ENCODE measurements around the gene PARP8. TPM values are rescaled to one million over a fixed set of nuclear protein-coding genes. Genes with fewer than 3 reads are reported as not detected.
"Not testable (repeated sequence)": the region's sequence is repeated elsewhere in the genome, so short reads cannot be mapped to it uniquely, and the experiment has no call there.

PARP8 gene, protein sequence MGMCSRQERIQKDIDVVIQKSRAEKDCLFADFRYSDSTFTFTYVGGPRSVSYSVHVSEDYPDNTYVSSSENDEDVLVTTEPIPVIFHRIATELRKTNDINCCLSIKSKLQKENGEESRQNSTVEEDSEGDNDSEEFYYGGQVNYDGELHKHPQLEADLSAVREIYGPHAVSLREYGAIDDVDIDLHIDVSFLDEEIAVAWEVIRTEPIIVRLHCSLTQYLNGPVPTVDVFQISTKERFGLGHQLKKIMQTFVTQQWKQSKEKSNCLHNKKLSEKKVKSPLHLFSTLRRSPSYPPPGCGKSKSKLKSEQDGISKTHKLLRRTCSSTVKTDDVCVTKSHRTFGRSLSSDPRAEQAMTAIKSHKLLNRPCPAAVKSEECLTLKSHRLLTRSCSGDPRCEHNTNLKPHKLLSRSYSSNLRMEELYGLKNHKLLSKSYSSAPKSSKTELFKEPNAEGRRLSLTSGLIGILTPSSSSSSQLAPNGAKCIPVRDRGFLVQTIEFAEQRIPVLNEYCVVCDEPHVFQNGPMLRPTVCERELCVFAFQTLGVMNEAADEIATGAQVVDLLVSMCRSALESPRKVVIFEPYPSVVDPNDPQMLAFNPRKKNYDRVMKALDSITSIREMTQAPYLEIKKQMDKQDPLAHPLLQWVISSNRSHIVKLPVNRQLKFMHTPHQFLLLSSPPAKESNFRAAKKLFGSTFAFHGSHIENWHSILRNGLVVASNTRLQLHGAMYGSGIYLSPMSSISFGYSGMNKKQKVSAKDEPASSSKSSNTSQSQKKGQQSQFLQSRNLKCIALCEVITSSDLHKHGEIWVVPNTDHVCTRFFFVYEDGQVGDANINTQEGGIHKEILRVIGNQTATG
- total RNA-seq = 10 to 100 TPM; 55.4 to 58.4 TPM
- polyA plus RNA-seq = 142 TPM

DNA sequence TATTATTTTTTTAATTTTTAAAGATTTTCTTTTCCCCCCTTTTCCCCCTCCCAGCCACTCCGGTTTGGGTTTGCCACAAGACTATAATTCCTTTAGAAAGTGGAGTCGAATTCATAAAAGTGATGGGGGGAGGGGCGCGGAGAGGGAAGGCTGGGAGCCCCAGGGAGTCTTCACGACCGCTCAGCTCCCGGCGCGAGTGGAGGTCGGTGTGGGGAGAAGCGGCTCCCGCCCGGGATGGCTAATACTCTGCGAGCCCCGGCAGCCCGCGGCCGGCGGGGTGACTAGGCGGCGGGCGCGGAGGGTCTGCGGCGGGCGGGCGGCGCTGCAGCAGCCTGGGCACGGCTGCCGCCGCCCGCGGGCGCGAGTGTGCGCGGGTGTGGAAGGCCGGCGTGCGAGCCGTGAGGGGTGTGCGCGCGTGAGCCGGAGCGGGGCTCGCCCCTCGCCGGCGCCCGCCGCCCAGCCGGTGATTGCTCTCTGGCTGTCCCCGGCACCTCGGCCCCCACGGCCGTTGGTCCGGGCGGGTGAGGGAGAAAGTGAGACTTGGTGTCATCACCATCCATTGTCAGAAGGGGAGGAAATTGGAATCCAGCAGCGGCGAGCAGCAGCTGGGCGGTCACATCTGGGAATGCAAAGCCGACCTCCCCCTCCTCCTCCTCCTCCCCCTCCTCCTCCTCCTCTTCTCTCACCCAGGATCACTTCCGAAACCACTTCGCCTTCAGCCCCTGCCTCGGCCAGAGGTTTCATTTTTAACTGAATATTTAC, at the start of gene PARP8:
Gene PARP8, plus strand, starts transcription at position 377 of the 762 bp plus-strand sequence. CDS start 459 bp downstream, outside the sequence.
- H3K27ac ChIP-seq (ENCODE audit: low read depth, low read length) = peak within 1 kb of the TSS; percentile 99
- Mint-ChIP-seq H3K27ac (peak within 1 kb of the TSS; percentile 94 to 100 (median 99)), H3K4me1 (peaks cover 60 to 70% (median 68%) of the 10 kb centered on the region in 3 donors), H3K27me3 (peaks cover 0 to 13% of the 10 kb centered on the region in 2 donors), H3K4me3 (peak within 1 kb of the TSS; percentile 91 to 100 (median 99)), H3K9me3 (peaks cover 0 to 3% (median 0%) of the 10 kb centered on the region in 5 donors), H3K36me3 (peaks cover 13 to 42% (median 18%) of the 10 kb centered on the region in 3 donors)
- peak within 1 kb of the TSS; percentile 86 for H3K4me3 ChIP-seq (ENCODE audit: low read length)
- POLR2A ChIA-PET = interaction anchor here (0.7 to 2.7 kb wide), 5 partner anchors 33 to 225 kb away, joined by 3 to 26 read pairs (median 3); partner anchors contain the start of gene EMB
- peaks cover 38% of the 10 kb centered on the region for H3K4me1 ChIP-seq (ENCODE audit: insufficient read depth, low read length)
- no peaks in the 10 kb centered on the region for H3K36me3 ChIP-seq (ENCODE audit: insufficient read depth, low read length)
- H3K9me3 ChIP-seq (ENCODE audit: low read length) = no peaks in the 10 kb centered on the region
- H3K27me3 ChIP-seq (ENCODE audit: insufficient read depth, low read length, poor library complexity, severe bottlenecking) = no peaks in the 10 kb centered on the region
- CTCF ChIA-PET = interaction anchor here (0.7 to 2.0 kb wide), 7 partner anchors 32 to 225 kb away, joined by 3 to 15 read pairs (median 4); partner anchors contain the start of gene EMB
- peak; percentile 33 to 68 (median 52) for DNase-seq

GRCh38 chr5:50623666-50624065, 42.8 kb upstream of the PARP8 start:
- H3K9me3 ChIP-seq (ENCODE audit: low read length) = no peaks in the 10 kb centered on the region
- H3K36me3 ChIP-seq (ENCODE audit: insufficient read depth, low read length) = no peaks in the 10 kb centered on the region
- no peak for DNase-seq
- Mint-ChIP-seq H3K27ac (no peak overlapping the region), H3K4me1 (peaks cover 11 to 33% (median 23%) of the 10 kb centered on the region in 3 donors), H3K27me3 (peaks cover 0 to 3% of the 10 kb centered on the region in 2 donors), H3K4me3 (no peak overlapping the region), H3K36me3 (peaks cover 0 to 18% (median 5%) of the 10 kb centered on the region in 3 donors), H3K9me3 (peaks cover 2 to 7% (median 4%) of the 10 kb centered on the region in 5 donors)
- no peaks in the 10 kb centered on the region for H3K27me3 ChIP-seq (ENCODE audit: insufficient read depth, low read length, poor library complexity, severe bottlenecking)
- H3K4me3 ChIP-seq (ENCODE audit: low read length) = no peak overlapping the region
- ChIA-PET POLR2A (no interaction called here), CTCF (no interaction called here)
- H3K4me1 ChIP-seq (ENCODE audit: insufficient read depth, low read length) = no peaks in the 10 kb centered on the region
- H3K27ac ChIP-seq (ENCODE audit: low read depth, low read length) = no peak overlapping the region

GRCh38 chr5:50634866-50635265, 31.6 kb upstream of the PARP8 start:
- Mint-ChIP-seq H3K27ac (peak overlapping the region; percentile 42 to 97 (median 74)), H3K36me3 (peaks cover 0 to 17% (median 1%) of the 10 kb centered on the region in 3 donors), H3K4me3 (peak overlapping the region; percentile 18 to 81 (median 77)), H3K4me1 (peaks cover 72 to 94% (median 87%) of the 10 kb centered on the region in 3 donors)
- not testable (repeated sequence) for H3K4me3 ChIP-seq (ENCODE audit: low read length); H3K27ac ChIP-seq (ENCODE audit: low read depth, low read length); H3K27me3 Mint-ChIP-seq; H3K9me3 Mint-ChIP-seq; H3K27me3 ChIP-seq (ENCODE audit: insufficient read depth, low read length, poor library complexity, severe bottlenecking); H3K36me3 ChIP-seq (ENCODE audit: insufficient read depth, low read length); H3K9me3 ChIP-seq (ENCODE audit: low read length)
- peak; percentile 1 to 73 (median 68) for DNase-seq
- peaks cover 65% of the 10 kb centered on the region for H3K4me1 ChIP-seq (ENCODE audit: insufficient read depth, low read length)
- CTCF ChIA-PET = interaction anchor here (1.0 to 2.4 kb wide), 4 partner anchors 31 to 194 kb away, joined by 3 to 6 read pairs (median 4); partner anchors contain the start of gene EMB
- POLR2A ChIA-PET = interaction anchor here (1.0 to 1.1 kb wide), 2 partner anchors 30 to 33 kb away, joined by 3 read pairs; no protein-coding TSS in a partner anchor

- Mint-ChIP-seq H3K27ac (peak overlapping the region; percentile 33 to 93 (median 78)), H3K4me1 (peaks cover 66 to 86% (median 74%) of the 10 kb centered on the region in 3 donors), H3K4me3 (peak overlapping the region in 6 of 7 donors; percentile 31 to 84 (median 64))
- H3K9me3 ChIP-seq (ENCODE audit: low read length); H3K9me3 Mint-ChIP-seq; H3K36me3 ChIP-seq (ENCODE audit: insufficient read depth, low read length); H3K4me3 ChIP-seq (ENCODE audit: low read length); POLR2A ChIA-PET; CTCF ChIA-PET; H3K36me3 Mint-ChIP-seq; H3K27me3 ChIP-seq (ENCODE audit: insufficient read depth, low read length, poor library complexity, severe bottlenecking); H3K27me3 Mint-ChIP-seq; H3K27ac ChIP-seq (ENCODE audit: low read depth, low read length): not testable (repeated sequence)
- H3K4me1 ChIP-seq (ENCODE audit: insufficient read depth, low read length) = peaks cover 49% of the 10 kb centered on the region
- peak in 1 of 5 donors; percentile 11 for DNase-seq
Observed at GRCh38 chr5:50637576-50637975, 28.9 kb upstream of the PARP8 start.

- no peak for DNase-seq
- CTCF ChIA-PET = no interaction called here
- no peak overlapping the region for H3K27ac ChIP-seq (ENCODE audit: low read depth, low read length)
- H3K4me1 Mint-ChIP-seq = peaks cover 36 to 61% (median 51%) of the 10 kb centered on the region in 3 donors
- POLR2A ChIA-PET = no interaction called here
- H3K9me3 Mint-ChIP-seq = peaks cover 0 to 5% (median 0%) of the 10 kb centered on the region in 5 donors
- no peak overlapping the region for H3K4me3 ChIP-seq (ENCODE audit: low read length)
- H3K9me3 ChIP-seq (ENCODE audit: low read length) = no peaks in the 10 kb centered on the region
- H3K4me3 Mint-ChIP-seq = no peak overlapping the region
- no peaks in the 10 kb centered on the region for H3K27me3 Mint-ChIP-seq
- H3K4me1 ChIP-seq (ENCODE audit: insufficient read depth, low read length) = no peaks in the 10 kb centered on the region
- H3K27ac Mint-ChIP-seq = peak overlapping the region in 1 of 8 donors; percentile 7
- no peaks in the 10 kb centered on the region for H3K27me3 ChIP-seq (ENCODE audit: insufficient read depth, low read length, poor library complexity, severe bottlenecking)
- peaks cover 0 to 8% (median 0%) of the 10 kb centered on the region in 3 donors for H3K36me3 Mint-ChIP-seq
- no peaks in the 10 kb centered on the region for H3K36me3 ChIP-seq (ENCODE audit: insufficient read depth, low read length)
Observed at GRCh38 chr5:50646591-50646990, 19.8 kb upstream of the PARP8 start.

DNA sequence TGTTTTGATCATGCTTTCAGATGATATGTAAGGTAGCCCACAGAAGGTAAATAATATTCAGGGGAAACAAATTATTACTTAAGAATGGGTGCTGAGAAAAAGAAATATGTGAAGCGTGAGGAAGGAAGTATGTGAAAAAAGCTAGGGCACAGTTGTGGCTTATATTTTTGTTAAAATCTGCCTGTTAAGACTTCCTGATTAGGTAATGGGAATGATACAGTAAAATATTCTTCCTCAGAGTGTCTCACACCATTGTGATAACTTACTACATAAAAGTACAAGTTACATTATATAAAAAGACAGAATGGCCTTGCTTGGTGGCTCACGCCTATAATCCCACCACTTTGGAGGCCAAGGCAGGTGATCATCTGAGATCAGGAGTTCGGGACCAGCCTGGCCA, 18.7 kb upstream of the PARP8 start:
- Histone ChIP-seq H3K4me1 (ENCODE audit: insufficient read depth, low read length) (no peaks in the 10 kb centered on the region), H3K27me3 (ENCODE audit: insufficient read depth, low read length, poor library complexity, severe bottlenecking) (no peaks in the 10 kb centered on the region), H3K27ac (ENCODE audit: low read depth, low read length) (no peak overlapping the region), H3K4me3 (ENCODE audit: low read length) (no peak overlapping the region), H3K9me3 (ENCODE audit: low read length) (no peaks in the 10 kb centered on the region), H3K36me3 (ENCODE audit: insufficient read depth, low read length) (no peaks in the 10 kb centered on the region)
- no peaks in the 10 kb centered on the region for H3K27me3 Mint-ChIP-seq
- H3K9me3 Mint-ChIP-seq = peaks cover 0 to 1% (median 0%) of the 10 kb centered on the region in 5 donors
- ChIA-PET POLR2A (no interaction called here), CTCF (no interaction called here)
- H3K27ac Mint-ChIP-seq = peak overlapping the region in 3 of 8 donors; percentile 55 to 77 (median 75)
- DNase-seq = no peak
- H3K36me3 Mint-ChIP-seq = peaks cover 0 to 2% (median 0%) of the 10 kb centered on the region in 3 donors
- no peak overlapping the region for H3K4me3 Mint-ChIP-seq
- peaks cover 29 to 58% (median 45%) of the 10 kb centered on the region in 3 donors for H3K4me1 Mint-ChIP-seq

GRCh38 chr5:50653946-50654345, 12.5 kb upstream of the PARP8 start:
- peaks cover 0 to 4% (median 0%) of the 10 kb centered on the region in 3 donors for H3K36me3 Mint-ChIP-seq
- no peaks in the 10 kb centered on the region for H3K9me3 ChIP-seq (ENCODE audit: low read length)
- POLR2A ChIA-PET = no interaction called here
- H3K4me3 ChIP-seq (ENCODE audit: low read length) = no peak overlapping the region
- CTCF ChIA-PET = no interaction called here
- no peaks in the 10 kb centered on the region for H3K4me1 ChIP-seq (ENCODE audit: insufficient read depth, low read length)
- no peaks in the 10 kb centered on the region for H3K9me3 Mint-ChIP-seq
- peak overlapping the region in 1 of 7 donors; percentile 8 for H3K4me3 Mint-ChIP-seq
- no peaks in the 10 kb centered on the region for H3K36me3 ChIP-seq (ENCODE audit: insufficient read depth, low read length)
- H3K27ac Mint-ChIP-seq = peak overlapping the region in 1 of 8 donors; percentile 71
- no peak overlapping the region for H3K27ac ChIP-seq (ENCODE audit: low read depth, low read length)
- no peaks in the 10 kb centered on the region for H3K27me3 Mint-ChIP-seq
- H3K27me3 ChIP-seq (ENCODE audit: insufficient read depth, low read length, poor library complexity, severe bottlenecking) = no peaks in the 10 kb centered on the region
- DNase-seq = no peak
- peaks cover 22 to 65% (median 35%) of the 10 kb centered on the region in 3 donors for H3K4me1 Mint-ChIP-seq
